ENCODE results near the gene ZCWPW1.
"Not testable (repeated sequence)": the region's sequence is repeated elsewhere in the genome, so short reads cannot be mapped to it uniquely, and the experiment has no call there.

ZCWPW1 gene

DNA sequence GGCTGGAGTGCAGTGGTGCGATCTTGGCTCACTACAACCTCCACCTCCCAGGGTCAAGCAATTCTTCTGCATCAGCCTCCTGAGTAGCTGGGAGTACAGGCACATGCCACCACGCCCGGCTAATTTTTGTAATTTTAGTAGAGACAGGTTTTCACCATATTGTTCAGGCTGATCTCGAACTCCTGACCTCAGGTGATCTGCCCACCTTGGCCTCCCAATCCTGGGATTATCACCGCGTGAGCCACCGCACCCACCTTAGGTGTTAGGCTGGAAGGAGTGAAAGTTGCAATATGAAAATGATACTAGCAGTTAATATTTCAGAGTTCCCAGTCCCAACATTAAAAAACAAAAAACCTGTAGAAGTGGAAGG is 62.5 kb downstream of the ZCWPW1 start:
- H2BK15ac ChIP-seq (ENCODE audit: low read length); H3K27me3 ChIP-seq (ENCODE audit: control insufficient read depth in 3 of 3, insufficient read depth in 3 of 3, low read depth in 1 of 3, low read length in 3 of 3); H3K4ac ChIP-seq (ENCODE audit: low read length); H3K4me3 ChIP-seq (ENCODE audit: low read length in 2 of 2); H3K23ac ChIP-seq (ENCODE audit: low read depth, low read length, poor library complexity); H3K9ac ChIP-seq (ENCODE audit: low read depth, low read length, poor library complexity); H3K9me3 ChIP-seq (replicated peaks in 1 of 2; ENCODE audit: control insufficient read depth in 2 of 2, insufficient read depth in 1 of 2, low read depth in 1 of 2, low read length in 2 of 2); H3K4me2 ChIP-seq (ENCODE audit: insufficient read depth, low read length, poor library complexity, severe bottlenecking); H4K91ac ChIP-seq (ENCODE audit: low read depth, low read length, poor library complexity); H2AFZ ChIP-seq (ENCODE audit: low read length); H3K18ac ChIP-seq (ENCODE audit: low read length); H2BK120ac ChIP-seq (ENCODE audit: low read depth, low read length); H3K4me1 ChIP-seq (ENCODE audit: control insufficient read depth in 2 of 2, insufficient read depth in 1 of 2, low read depth in 1 of 2, low read length in 2 of 2); H4K8ac ChIP-seq (ENCODE audit: low read depth, low read length); H3K79me1 ChIP-seq (ENCODE audit: low read depth, low read length); DNase-seq (ENCODE audit: low spot score); H3K14ac ChIP-seq (ENCODE audit: low read length); H2BK12ac ChIP-seq (ENCODE audit: low read length); H2AK5ac ChIP-seq (ENCODE audit: low read depth, low read length); H2BK5ac ChIP-seq (ENCODE audit: low read length); H3K27ac ChIP-seq (replicated peaks; ENCODE audit: low read length): not testable (repeated sequence)
- WGBS, 2 donors (ENCODE audit: extremely low coverage in 2 of 2, insufficient read length in 2 of 2, insufficient replicate concordance in 1 of 2) = no CpG with 5 or more reads among the region's 7 CpGs
- H3K36me3 ChIP-seq (replicated peaks in 1 of 2; ENCODE audit: control insufficient read depth in 2 of 2, insufficient read depth in 2 of 2, low read length in 2 of 2) = peaks cover 29 to 69% of the 10 kb centered on the region in 2 donors

DNA sequence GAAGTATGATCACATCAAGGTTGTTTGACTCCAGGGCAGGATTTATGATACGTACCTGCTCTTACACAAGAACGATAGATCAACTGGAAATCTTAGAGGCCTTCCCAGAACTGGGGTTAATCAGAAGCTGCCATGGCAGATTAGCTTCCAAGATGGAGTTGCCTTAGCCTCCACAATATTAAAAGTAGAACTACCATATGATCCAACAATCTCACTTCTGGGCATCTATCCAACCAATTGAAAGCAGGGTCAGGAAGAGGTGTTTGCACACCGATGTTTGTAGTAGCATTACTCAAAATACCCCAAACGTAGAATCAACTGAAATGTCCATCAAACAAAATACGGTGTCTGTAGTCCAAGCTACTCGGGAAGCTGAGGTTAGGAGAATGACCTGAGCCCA is 64.0 kb downstream of the ZCWPW1 start:
- Histone ChIP-seq H3K4ac (ENCODE audit: low read length) (no peak overlapping the region), H3K23ac (ENCODE audit: low read depth, low read length, poor library complexity) (no peak overlapping the region), H2BK5ac (ENCODE audit: low read length) (no peak overlapping the region), H3K36me3 (replicated peaks in 1 of 2; ENCODE audit: control insufficient read depth in 2 of 2, insufficient read depth in 2 of 2, low read length in 2 of 2) (peaks cover 34 to 83% of the 10 kb centered on the region in 2 donors), H3K27ac (replicated peaks; ENCODE audit: low read length) (no peak overlapping the region), H3K9ac (ENCODE audit: low read depth, low read length, poor library complexity) (no peak overlapping the region), H2AFZ (ENCODE audit: low read length) (no peak overlapping the region), H3K4me2 (ENCODE audit: insufficient read depth, low read length, poor library complexity, severe bottlenecking) (no peak overlapping the region), H3K9me3 (replicated peaks in 1 of 2; ENCODE audit: control insufficient read depth in 2 of 2, insufficient read depth in 1 of 2, low read depth in 1 of 2, low read length in 2 of 2) (no peaks in the 10 kb centered on the region), H3K27me3 (ENCODE audit: control insufficient read depth in 3 of 3, insufficient read depth in 3 of 3, low read depth in 1 of 3, low read length in 3 of 3) (no peaks in the 10 kb centered on the region), H2BK12ac (ENCODE audit: low read length) (no peak overlapping the region), H2AK5ac (ENCODE audit: low read depth, low read length) (no peak overlapping the region), H2BK120ac (ENCODE audit: low read depth, low read length) (no peak overlapping the region), H3K18ac (ENCODE audit: low read length) (no peak overlapping the region), H4K91ac (ENCODE audit: low read depth, low read length, poor library complexity) (no peak overlapping the region), H3K79me1 (ENCODE audit: low read depth, low read length) (no peaks in the 10 kb centered on the region), H4K8ac (ENCODE audit: low read depth, low read length) (no peak overlapping the region), H3K4me1 (ENCODE audit: control insufficient read depth in 2 of 2, insufficient read depth in 1 of 2, low read depth in 1 of 2, low read length in 2 of 2) (peaks cover 0 to 3% of the 10 kb centered on the region in 2 donors), H3K14ac (ENCODE audit: low read length) (no peak overlapping the region), H2BK15ac (ENCODE audit: low read length) (no peak overlapping the region), H3K4me3 (ENCODE audit: low read length in 2 of 2) (no peak overlapping the region)
- DNase-seq (ENCODE audit: low spot score) = no peak
- no CpG with 5 or more reads among the region's 6 CpGs for WGBS, 2 donors (ENCODE audit: extremely low coverage in 2 of 2, insufficient read length in 2 of 2, insufficient replicate concordance in 1 of 2)

DNA sequence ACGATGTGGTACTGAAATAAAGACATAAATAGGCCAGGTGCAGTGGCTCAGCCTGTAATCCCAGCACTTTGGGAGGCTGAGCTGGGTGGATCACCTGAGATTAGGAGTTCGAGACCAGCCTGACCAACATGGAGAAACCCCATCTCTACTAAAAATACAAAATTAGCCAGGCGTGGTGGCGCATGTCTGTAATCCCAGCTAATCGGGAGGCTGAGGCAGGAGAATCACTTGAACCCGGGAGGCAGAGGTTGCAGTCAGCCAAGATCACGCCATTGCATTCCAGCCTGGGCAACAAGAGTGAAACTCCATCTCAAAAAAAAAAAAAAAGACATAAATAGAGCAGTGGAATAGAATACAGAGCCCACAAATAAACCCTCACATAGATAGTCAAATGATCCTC is 64.7 kb downstream of the ZCWPW1 start:
- not testable (repeated sequence) for H3K27me3 ChIP-seq (ENCODE audit: control insufficient read depth in 3 of 3, insufficient read depth in 3 of 3, low read depth in 1 of 3, low read length in 3 of 3); H3K14ac ChIP-seq (ENCODE audit: low read length); H3K4ac ChIP-seq (ENCODE audit: low read length); H2BK12ac ChIP-seq (ENCODE audit: low read length); H2BK15ac ChIP-seq (ENCODE audit: low read length); DNase-seq (ENCODE audit: low spot score); H3K9me3 ChIP-seq (replicated peaks in 1 of 2; ENCODE audit: control insufficient read depth in 2 of 2, insufficient read depth in 1 of 2, low read depth in 1 of 2, low read length in 2 of 2); H3K18ac ChIP-seq (ENCODE audit: low read length); H3K4me1 ChIP-seq (ENCODE audit: control insufficient read depth in 2 of 2, insufficient read depth in 1 of 2, low read depth in 1 of 2, low read length in 2 of 2); H3K79me1 ChIP-seq (ENCODE audit: low read depth, low read length); H3K4me2 ChIP-seq (ENCODE audit: insufficient read depth, low read length, poor library complexity, severe bottlenecking); H2AK5ac ChIP-seq (ENCODE audit: low read depth, low read length); H2BK120ac ChIP-seq (ENCODE audit: low read depth, low read length); H3K23ac ChIP-seq (ENCODE audit: low read depth, low read length, poor library complexity); H3K4me3 ChIP-seq (ENCODE audit: low read length in 2 of 2); H4K8ac ChIP-seq (ENCODE audit: low read depth, low read length); H4K91ac ChIP-seq (ENCODE audit: low read depth, low read length, poor library complexity); H3K27ac ChIP-seq (replicated peaks; ENCODE audit: low read length); H2AFZ ChIP-seq (ENCODE audit: low read length); H3K9ac ChIP-seq (ENCODE audit: low read depth, low read length, poor library complexity); H2BK5ac ChIP-seq (ENCODE audit: low read length)
- no CpG with 5 or more reads among the region's 7 CpGs for WGBS, 2 donors (ENCODE audit: extremely low coverage in 2 of 2, insufficient read length in 2 of 2, insufficient replicate concordance in 1 of 2)
- H3K36me3 ChIP-seq (replicated peaks in 1 of 2; ENCODE audit: control insufficient read depth in 2 of 2, insufficient read depth in 2 of 2, low read length in 2 of 2) = peaks cover 38 to 89% of the 10 kb centered on the region in 2 donors

DNA sequence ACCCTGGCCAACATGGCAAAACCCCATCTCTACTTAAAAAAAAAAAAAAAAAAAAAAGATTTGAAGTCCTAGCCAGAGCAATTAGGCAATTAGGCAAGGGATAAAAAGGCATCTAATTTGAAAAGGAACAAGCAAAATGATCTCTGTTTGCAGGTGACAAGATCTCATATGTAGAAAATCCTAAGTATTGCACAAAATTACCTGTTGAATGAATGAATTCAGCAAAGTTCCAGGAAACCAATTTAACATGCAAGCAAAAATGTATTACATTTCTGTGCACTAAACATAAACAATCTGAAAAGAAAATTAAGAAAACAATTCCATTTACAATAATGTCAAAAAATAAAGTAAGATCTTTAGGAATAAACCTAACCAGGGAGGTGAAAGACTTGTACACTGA is 65.4 kb downstream of the ZCWPW1 start:
- no peak overlapping the region for H3K9ac ChIP-seq (ENCODE audit: low read depth, low read length, poor library complexity)
- H2AFZ ChIP-seq (ENCODE audit: low read length) = no peak overlapping the region
- H3K4me3 ChIP-seq (ENCODE audit: low read length in 2 of 2) = no peak overlapping the region
- H3K9me3 ChIP-seq (replicated peaks in 1 of 2; ENCODE audit: control insufficient read depth in 2 of 2, insufficient read depth in 1 of 2, low read depth in 1 of 2, low read length in 2 of 2) = no peaks in the 10 kb centered on the region
- no peak overlapping the region for H3K14ac ChIP-seq (ENCODE audit: low read length)
- no peak for DNase-seq (ENCODE audit: low spot score)
- no peak overlapping the region for H4K91ac ChIP-seq (ENCODE audit: low read depth, low read length, poor library complexity)
- no peaks in the 10 kb centered on the region for H3K79me1 ChIP-seq (ENCODE audit: low read depth, low read length)
- H3K27ac ChIP-seq (replicated peaks; ENCODE audit: low read length) = no peak overlapping the region
- H3K18ac ChIP-seq (ENCODE audit: low read length) = no peak overlapping the region
- H4K8ac ChIP-seq (ENCODE audit: low read depth, low read length) = no peak overlapping the region
- peaks cover 38 to 89% of the 10 kb centered on the region in 2 donors for H3K36me3 ChIP-seq (replicated peaks in 1 of 2; ENCODE audit: control insufficient read depth in 2 of 2, insufficient read depth in 2 of 2, low read length in 2 of 2)
- no peaks in the 10 kb centered on the region for H3K4me1 ChIP-seq (ENCODE audit: control insufficient read depth in 2 of 2, insufficient read depth in 1 of 2, low read depth in 1 of 2, low read length in 2 of 2)
- no peak overlapping the region for H3K23ac ChIP-seq (ENCODE audit: low read depth, low read length, poor library complexity)
- H2BK12ac ChIP-seq (ENCODE audit: low read length) = no peak overlapping the region
- H2AK5ac ChIP-seq (ENCODE audit: low read depth, low read length) = no peak overlapping the region
- no peak overlapping the region for H3K4me2 ChIP-seq (ENCODE audit: insufficient read depth, low read length, poor library complexity, severe bottlenecking)
- H3K27me3 ChIP-seq (ENCODE audit: control insufficient read depth in 3 of 3, insufficient read depth in 3 of 3, low read depth in 1 of 3, low read length in 3 of 3) = no peaks in the 10 kb centered on the region
- H2BK15ac ChIP-seq (ENCODE audit: low read length) = no peak overlapping the region
- H3K4ac ChIP-seq (ENCODE audit: low read length) = no peak overlapping the region
- H2BK5ac ChIP-seq (ENCODE audit: low read length) = no peak overlapping the region
- no peak overlapping the region for H2BK120ac ChIP-seq (ENCODE audit: low read depth, low read length)

All from neuronal stem cell (in vitro differentiated cells).